Measurements from ENCODE around the gene WDR12. TPM values are rescaled to one million over a fixed set of nuclear protein-coding genes. Genes with fewer than 3 reads are reported as not detected.

WDR12 gene
- total and polyA plus RNA-seq, 2 of the 13 experiments (the other 11 are each of a cell fraction or from before 2014, with no cell fraction given), result 94.4 to 216 TPM

DNA sequence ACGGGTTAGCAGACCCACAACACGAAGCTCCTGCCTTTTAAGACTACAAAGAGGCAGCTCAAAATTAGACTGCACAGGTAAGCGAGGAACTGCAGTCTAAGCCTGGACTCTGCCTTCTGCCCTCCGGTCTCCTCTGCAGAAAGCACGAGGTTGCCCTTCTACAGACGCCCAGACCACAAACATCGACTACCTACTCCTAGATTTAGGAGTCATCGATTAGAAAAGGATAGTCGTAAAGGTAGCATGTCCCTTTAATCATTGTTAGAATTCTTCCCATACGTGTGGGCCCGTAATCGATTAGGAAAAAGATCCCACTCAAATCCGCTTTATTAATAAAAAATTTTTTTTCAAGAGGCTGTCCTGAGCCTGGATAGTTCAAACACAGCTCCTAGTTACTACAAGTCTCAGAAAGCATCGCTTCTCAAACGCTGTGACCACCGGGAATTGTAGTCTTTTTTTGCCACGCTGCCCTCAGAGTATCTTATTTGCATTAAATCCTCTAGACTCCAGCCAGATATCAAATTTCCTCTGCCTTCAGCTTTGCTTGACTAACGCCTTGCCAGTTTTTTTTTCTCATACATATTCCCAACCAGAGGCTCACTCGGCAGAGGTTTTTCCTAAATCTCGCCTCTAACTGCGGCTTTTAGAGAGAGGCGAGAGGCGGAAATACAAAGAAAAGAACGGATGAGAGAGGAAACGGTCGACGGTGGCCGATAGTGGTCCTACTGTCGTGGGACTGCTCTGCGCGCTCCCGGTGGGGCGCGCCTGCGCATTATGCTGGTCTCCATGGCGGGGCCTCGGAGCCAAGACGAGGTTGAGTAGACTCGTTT lies at the start of gene WDR12, which contains the start of gene CARF (continued):
- TF ChIP-seq, protein P1, sequence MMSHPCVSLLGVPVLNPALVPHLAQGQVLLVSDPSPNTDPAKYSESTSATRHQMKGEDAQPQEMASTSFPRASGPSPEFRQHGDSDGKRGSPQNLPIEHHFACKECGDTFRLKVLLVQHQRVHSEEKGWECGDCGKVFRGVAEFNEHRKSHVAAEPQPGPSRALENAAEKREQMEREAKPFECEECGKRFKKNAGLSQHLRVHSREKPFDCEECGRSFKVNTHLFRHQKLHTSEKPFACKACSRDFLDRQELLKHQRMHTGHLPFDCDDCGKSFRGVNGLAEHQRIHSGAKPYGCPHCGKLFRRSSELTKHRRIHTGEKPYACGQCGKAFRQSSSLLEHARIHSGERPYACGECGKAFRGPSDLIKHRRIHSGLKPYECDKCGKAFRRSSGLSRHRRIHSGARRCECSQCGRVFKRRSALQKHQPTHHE (CRISPR knock-in tag; IDR thresholded peaks at IDR 0.05; ENCODE audit: borderline replicate concordance), result no peak
- TF ChIP-seq DR1 (CRISPR knock-in tag; IDR thresholded peaks at IDR 0.05), result no peak; the same call in 1 of the 2 replicates
- TF ChIP-seq ZNF660 (CRISPR knock-in tag; IDR thresholded peaks at IDR 0.05; ENCODE audit: borderline replicate concordance, low read depth), result no peak
- 0 out of 2 replicates have a peak, but pooled peaks have one; percentile 29 for TF ChIP-seq ZFP82 (CRISPR knock-in tag; IDR thresholded peaks at IDR 0.05; ENCODE audit: borderline replicate concordance)
- TF ChIP-seq ZNF253 (CRISPR knock-in tag; IDR thresholded peaks at IDR 0.05; ENCODE audit: borderline replicate concordance), result no peak
- TF ChIP-seq EZH2 (conservative IDR thresholded peaks at IDR 0.05; ENCODE audit: low read depth, low read length), result no peak
- 0 out of 2 replicates have a peak, but pooled peaks have one; percentile 26 for TF ChIP-seq ZIK1 (CRISPR knock-in tag; IDR thresholded peaks at IDR 0.05; ENCODE audit: borderline replicate concordance, low read depth)
- TF ChIP-seq SMARCC2 (IDR thresholded peaks at IDR 0.05), result no peak
- TF ChIP-seq MBNL3 (CRISPR knock-in tag; conservative IDR thresholded peaks at IDR 0.05), result no peak
- TF ChIP-seq, protein P2, sequence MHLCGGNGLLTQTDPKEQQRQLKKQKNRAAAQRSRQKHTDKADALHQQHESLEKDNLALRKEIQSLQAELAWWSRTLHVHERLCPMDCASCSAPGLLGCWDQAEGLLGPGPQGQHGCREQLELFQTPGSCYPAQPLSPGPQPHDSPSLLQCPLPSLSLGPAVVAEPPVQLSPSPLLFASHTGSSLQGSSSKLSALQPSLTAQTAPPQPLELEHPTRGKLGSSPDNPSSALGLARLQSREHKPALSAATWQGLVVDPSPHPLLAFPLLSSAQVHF (CRISPR knock-in tag; IDR thresholded peaks at IDR 0.05), result no peak
- no peak for TF ChIP-seq ZBTB39 (CRISPR knock-in tag; IDR thresholded peaks at IDR 0.05)
- TF ChIP-seq, protein P3, sequence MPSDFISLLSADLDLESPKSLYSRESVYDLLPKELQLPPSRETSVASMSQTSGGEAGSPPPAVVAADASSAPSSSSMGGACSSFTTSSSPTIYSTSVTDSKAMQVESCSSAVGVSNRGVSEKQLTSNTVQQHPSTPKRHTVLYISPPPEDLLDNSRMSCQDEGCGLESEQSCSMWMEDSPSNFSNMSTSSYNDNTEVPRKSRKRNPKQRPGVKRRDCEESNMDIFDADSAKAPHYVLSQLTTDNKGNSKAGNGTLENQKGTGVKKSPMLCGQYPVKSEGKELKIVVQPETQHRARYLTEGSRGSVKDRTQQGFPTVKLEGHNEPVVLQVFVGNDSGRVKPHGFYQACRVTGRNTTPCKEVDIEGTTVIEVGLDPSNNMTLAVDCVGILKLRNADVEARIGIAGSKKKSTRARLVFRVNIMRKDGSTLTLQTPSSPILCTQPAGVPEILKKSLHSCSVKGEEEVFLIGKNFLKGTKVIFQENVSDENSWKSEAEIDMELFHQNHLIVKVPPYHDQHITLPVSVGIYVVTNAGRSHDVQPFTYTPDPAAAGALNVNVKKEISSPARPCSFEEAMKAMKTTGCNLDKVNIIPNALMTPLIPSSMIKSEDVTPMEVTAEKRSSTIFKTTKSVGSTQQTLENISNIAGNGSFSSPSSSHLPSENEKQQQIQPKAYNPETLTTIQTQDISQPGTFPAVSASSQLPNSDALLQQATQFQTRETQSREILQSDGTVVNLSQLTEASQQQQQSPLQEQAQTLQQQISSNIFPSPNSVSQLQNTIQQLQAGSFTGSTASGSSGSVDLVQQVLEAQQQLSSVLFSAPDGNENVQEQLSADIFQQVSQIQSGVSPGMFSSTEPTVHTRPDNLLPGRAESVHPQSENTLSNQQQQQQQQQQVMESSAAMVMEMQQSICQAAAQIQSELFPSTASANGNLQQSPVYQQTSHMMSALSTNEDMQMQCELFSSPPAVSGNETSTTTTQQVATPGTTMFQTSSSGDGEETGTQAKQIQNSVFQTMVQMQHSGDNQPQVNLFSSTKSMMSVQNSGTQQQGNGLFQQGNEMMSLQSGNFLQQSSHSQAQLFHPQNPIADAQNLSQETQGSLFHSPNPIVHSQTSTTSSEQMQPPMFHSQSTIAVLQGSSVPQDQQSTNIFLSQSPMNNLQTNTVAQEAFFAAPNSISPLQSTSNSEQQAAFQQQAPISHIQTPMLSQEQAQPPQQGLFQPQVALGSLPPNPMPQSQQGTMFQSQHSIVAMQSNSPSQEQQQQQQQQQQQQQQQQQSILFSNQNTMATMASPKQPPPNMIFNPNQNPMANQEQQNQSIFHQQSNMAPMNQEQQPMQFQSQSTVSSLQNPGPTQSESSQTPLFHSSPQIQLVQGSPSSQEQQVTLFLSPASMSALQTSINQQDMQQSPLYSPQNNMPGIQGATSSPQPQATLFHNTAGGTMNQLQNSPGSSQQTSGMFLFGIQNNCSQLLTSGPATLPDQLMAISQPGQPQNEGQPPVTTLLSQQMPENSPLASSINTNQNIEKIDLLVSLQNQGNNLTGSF (CRISPR knock-in tag; IDR thresholded peaks at IDR 0.05), result no peak
- no peak for TF ChIP-seq PAF1 (CRISPR knock-in tag; IDR thresholded peaks at IDR 0.05)
- no peak for TF ChIP-seq MED8 (CRISPR knock-in tag; IDR thresholded peaks at IDR 0.05; ENCODE audit: insufficient replicate concordance)
- peak; percentile 76 for TF ChIP-seq KAT8 (CRISPR knock-in tag; IDR thresholded peaks at IDR 0.05)
- peak; percentile 35; the same call in 1 of the 2 replicates for TF ChIP-seq RBFOX2 (IDR thresholded peaks at IDR 0.05; ENCODE audit: low read depth, low read length)
- no peak for TF ChIP-seq ZNF543 (CRISPR knock-in tag; IDR thresholded peaks at IDR 0.05)
- TF ChIP-seq IKZF4 (CRISPR knock-in tag; IDR thresholded peaks at IDR 0.05; ENCODE audit: borderline replicate concordance, low read depth, not compliant biosample characterization), result no peak
